HL-60/S4 (cell line): ENCODE data around the gene TMEM213.

Source experiments
- in situ Hi-C: fragments of 300-500 bp; cut with MboI; formaldehyde crosslinking; loops from 2 replicates; pipeline ENCODE4 v1.14.3; 2022; ENCODE audit warnings: low sequenced_read_pairs

TMEM213 gene, protein sequence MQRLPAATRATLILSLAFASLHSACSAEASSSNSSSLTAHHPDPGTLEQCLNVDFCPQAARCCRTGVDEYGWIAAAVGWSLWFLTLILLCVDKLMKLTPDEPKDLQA

DNA sequence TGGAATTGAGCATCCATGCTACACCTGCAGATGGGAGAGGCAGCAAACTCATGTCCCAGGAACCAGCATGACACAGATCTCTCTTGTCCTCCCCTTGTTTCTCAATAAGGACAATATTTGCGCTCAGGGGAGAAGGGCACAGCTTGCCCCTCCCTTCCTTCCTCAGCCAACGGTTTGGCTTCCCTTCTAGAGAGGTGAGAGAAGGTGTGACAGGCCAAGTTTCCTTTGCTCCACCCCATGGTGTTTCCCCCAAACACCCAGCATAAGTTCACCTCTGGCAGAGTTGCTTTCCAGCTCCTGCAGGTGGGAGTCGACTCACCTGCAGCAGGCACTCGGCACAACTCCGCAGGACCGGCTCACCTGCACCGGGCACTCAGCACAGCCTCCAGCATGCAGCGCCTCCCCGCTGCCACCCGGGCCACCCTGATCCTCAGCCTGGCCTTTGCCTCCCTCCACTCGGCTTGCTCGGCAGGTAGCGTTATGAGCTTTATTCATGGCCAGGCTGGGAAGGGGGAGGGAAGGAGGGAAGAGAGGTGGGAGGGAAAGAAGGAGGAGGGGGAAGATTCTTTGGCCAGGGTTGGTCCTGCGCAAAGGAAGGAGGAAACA, at the start of gene TMEM213, which contains the start of gene ATP6V0A4:
Gene TMEM213 (plus strand): TSS at position 280 of the 606 bp plus-strand sequence. CDS start 111 bp downstream, at position 391.
Gene ATP6V0A4 (minus strand): TSS at position 482 of the 606 bp plus-strand sequence. CDS start 26,949 bp downstream, outside the sequence.
- in situ Hi-C loops = no loop called here

DNA sequence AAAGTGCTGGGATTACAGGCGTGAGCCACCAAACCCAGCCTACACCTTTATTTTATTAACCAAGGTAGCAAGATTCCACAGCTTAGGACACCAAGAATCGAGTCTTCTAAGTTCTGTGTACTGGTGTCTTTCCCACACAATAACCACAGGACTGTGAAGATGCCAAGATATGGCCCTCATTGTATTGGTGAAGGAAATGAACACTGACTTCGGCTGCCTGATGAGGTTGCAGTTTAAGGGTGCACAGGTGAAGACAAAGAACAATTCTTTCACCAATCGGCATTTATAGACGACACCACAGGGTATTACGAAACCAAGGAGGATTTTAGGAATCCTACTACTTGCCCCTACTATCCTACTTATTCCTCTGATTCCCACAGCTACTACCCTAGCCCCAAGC, 49.1 kb upstream of the TMEM213 start:
- in situ Hi-C loops = no loop called here

DNA sequence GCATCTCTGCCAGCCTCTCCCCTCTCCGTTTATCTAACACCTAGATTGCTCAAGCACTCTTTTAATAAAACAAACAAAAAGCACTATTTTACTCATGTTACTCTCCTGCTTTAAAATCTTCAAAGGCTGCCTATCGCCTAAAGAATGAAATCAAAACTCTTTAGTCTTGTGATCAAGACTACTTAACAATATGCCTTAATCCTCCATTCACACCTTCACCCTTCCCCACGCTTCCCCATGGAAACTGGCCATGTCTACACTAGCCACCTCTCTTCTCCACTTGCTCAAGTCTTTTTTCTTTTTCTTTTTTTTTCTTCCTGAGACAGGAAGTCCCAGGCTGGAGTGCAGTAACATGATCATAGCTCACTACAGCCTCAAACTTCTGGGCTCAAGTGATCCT, 47.8 kb upstream of the TMEM213 start:
- in situ Hi-C loops = no loop called here

DNA sequence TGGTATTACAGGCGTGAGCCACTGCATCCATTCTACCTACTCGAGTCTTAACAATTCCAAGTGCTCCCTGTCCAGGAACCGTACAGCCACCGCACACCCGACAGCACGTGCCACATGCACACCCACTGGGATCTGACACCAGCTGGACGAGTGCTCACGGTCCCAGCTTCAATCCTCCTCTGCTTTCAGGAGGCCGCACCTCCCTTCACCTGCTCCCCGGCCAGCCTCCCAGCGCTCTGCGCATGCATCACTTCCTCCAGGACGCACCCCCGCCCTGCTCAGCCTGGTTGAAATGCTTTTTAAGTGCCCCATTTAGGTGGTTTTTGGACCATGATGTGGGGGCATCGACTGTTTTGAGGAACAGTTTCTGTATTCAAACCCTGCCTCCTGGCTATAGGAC, 47.3 kb upstream of the TMEM213 start:
- in situ Hi-C loops = no loop called here

DNA sequence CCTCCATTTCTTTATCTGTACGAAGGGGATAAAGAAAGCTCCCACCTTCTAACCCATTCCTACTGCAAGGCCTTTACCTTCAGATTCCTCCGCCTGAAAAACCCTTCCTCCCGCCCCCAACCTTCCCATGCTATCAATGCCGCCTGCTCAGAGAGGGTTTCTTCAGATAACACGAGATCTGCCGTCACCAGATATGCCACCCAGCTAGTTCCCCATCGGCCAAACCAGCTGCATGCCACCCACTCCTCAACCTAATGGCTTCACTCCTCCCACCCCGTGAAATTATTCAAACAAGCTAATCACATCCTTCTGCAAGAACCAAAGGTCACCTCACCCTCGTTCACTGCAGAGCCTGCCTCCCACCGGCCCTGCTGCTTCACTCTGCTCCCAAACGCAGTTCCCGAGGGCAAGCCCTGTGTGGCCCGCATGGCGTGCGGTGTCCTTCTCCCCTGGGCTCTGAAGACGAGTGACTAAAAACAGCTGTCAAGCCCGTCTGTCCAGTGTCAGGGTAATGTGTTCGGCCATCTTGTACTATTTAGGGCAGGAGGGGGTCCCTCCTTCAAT, 46.8 kb upstream of the TMEM213 start:
- in situ Hi-C loops = no loop called here

DNA sequence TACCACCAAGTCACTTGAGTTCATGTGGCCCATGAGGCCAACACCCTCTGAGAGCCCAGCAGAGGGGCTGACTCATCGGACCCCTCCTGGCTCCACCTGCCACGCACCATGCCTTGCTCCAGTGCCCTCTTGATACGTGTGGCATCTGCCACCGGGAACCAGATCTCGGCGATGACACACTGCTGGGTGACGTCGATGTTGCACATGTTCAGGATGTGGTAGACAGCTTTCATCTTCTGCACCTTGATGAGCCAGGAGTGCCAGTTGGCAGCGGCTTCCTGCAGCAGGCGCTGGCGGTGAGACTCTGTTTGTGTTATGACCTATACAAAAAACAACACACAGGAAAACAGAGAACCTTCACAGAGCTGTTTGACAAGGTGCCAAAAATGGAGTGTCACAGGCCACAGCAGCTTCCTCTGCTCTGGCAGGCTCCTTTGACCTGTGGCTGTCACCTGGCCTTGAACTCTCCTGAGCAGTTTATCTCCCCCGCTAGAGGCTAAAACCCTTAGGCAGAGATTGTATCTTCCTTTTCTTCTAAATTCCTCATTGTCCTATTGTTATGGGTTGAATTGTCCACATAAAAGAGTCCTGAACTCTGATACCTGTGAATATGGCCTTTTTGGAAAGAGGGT, 45.2 kb upstream of the TMEM213 start:
- in situ Hi-C loops = no loop called here

DNA sequence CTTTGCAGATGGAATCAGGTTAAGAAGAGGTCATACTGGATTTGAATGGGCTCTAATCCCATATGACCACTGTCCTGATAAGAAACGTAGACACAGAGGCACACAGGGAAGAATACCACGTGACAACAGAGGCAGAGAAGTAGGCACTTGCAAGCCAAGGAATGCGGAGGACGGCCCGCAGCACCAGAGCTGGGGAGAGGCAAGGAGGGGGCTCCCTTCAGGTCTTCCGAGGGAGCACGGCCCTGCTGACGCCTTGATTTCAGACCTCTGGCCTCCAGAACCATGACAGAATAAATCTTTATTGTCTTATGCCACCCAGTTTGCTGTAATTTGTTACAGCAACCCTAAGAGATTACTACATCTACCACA, 44.7 kb upstream of the TMEM213 start:
- in situ Hi-C loops = no loop called here

DNA sequence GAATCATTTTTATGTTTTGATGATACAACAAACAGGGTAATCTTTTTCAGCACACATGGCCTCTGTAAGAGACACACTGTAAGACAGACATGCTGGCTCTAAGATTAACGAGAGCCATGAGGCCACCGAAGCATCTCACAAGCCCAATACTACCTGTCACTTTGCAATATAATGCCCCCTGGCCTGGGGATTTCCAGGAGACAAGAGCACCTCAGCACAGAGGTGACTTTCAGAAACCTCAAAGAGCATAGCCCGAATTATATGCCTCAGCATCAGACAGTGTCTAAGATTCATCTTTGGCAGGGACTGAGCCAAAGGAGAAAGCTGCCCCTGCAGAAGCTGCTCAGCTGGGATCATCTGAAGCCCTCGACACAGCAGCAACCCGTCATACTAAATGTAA, 44.2 kb upstream of the TMEM213 start:
- in situ Hi-C loops = no loop called here

DNA sequence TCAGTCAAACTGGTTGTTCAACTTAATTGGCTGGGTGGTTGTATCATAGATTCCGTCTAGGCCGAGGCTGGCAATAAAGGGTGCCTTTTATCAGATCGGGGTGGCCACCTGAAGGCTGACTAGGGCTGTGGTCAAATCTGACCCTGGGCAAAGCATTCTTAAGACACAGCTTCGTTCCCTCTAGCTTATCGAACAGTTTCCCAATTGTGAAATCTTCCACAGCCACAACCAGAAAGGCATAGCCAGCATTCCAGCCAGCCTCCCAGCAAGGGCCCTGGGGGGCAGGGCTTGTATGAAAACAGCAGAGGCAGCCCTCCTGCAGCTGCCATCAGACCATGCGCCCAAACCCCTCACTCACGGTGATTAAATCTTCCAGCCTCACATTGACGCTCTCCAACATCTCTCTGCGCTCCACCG, 42.5 kb upstream of the TMEM213 start:
- in situ Hi-C loops = no loop called here

DNA sequence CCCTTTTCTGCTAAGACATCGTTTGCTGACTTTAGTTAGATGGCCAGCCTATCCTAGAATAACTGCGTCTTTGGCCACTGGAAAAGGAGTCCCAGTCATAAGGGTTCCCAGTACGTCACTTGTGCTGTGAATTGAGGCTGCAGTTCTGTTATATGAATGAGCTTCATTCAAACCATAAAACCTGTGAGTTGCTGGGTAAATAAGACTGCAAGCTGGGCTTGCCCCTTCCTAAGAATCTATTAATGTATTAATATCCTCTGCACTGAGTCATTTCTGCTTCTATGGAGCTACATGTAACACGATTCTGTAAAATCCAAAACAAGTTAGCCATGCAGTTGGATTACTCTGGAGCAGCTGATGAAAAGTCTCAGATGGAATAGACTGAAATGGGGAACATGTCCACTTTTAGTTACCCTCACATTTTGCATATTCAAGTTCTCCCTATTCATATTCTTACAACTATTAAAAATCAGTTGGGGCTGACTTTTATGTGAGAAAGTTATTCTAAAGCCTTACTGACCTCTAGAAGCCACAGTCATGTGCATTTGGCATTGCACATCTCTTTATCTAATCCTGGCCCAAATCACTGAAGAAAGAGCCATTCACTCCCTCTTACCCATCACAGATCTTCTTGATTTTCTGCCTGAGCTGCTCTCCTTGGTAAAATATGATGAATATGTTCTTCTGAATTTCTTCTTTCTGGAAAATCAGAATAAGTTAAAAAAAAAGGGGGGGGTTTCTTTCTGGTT, 41.8 kb upstream of the TMEM213 start:
- in situ Hi-C loops = no loop called here

DNA sequence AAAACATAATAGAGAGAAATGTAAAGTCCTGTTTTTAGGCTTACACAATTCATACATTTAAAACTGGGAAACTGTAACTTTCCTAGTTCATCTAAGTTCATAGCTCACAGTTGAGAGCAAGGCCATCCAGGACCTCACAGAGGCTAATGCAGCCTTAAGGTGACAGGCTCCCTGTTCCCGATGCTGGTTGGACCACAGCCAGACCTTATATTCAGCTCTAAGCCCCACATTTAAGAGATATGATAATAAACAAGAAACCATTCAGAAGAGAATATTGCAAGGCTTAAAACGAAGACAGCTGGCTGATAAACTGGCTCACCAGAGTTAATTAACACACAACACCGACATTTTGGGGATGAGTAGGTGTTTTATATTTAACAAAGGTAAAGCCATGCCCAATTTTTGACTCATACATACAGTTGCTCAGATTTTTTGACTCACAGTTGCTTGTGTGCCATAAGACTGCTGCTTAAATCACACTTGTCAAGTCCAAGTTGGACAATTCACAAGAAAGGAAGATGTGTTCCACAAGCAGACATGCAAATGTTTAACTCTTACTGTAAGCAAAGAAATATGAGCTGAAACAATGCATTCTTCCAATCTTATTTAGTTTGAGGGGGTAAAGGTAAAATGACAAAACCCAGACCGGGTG, 41.1 kb upstream of the TMEM213 start:
- in situ Hi-C loops = no loop called here

DNA sequence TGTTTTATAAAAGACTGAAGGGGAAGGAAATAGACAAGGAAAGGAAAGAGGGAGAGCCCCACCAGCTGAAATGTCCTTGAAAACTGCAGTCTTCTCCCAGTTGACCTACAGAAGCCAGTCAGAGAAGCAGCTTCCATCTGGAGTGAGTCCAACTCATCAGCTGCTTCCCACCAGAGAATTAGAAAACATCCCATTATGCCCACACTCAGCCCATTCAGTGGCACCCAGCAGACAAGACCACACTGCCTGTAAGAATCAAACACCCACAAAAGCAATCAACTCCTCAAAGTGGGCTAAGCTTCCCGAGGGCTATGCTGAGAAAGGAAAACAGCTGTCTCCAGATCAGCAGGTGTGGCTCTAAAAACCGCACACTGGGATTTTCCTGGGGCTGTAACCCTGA, 29.6 kb upstream of the TMEM213 start:
- in situ Hi-C loops = no loop called here

DNA sequence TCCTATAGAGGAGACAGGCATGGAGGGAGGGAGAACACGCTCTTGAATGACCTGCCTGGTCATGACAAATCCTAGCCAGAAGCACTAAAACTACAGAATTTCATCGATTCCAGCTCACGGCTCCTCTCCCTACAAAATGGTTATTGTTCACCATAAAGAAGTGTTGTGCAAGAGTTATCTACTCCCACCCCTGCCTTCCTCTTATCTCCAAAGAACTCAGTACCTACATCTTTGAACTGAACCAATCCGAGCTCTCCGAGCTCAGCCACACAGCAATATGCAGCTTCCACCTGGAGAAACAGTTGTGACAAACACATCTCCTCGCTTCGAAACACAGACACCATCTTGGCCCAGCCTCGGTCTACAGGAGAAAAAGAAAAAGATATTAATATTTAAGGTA, 26.9 kb upstream of the TMEM213 start:
- in situ Hi-C loops = no loop called here

DNA sequence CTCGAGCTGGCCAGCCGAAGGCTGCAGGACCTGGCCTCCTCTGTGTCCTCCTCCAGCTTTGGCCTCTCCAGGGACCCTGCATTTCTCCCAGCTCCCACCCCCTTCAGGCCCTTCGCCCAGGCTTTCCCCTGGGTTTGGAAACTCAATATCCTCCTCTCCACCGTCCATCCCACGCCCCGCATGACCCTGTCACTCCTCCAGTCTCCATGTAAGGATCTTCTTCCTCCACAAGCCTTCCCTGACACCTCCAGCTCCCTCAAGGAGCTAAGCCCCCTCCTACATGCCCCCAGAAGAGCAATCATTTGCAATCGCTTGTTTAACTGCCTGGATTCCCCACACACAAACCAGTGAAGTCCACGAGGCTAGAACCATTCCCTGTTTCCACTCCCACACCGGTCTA, 24.6 kb upstream of the TMEM213 start:
- in situ Hi-C loops = no loop called here

DNA sequence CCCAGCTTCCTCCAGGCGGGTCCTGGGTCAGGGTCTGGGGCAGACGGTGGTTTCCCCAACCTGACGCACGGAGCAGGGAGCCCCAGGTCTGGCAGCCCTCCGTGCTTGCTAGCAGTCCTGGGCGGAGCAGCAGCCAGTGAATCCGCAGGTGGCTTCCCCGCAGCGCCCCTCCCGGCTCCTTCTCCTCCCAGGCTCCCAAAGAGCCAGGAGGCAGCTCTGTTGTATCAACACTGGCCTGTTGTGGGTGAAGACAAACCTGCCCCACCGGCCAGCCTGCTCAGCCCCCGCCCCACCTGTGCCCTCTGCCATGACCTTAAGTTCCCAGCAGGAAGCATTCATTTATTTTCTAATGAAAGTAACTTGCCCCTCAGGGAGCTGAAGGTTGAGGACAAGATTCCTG, 24.0 kb upstream of the TMEM213 start:
- in situ Hi-C loops = no loop called here

DNA sequence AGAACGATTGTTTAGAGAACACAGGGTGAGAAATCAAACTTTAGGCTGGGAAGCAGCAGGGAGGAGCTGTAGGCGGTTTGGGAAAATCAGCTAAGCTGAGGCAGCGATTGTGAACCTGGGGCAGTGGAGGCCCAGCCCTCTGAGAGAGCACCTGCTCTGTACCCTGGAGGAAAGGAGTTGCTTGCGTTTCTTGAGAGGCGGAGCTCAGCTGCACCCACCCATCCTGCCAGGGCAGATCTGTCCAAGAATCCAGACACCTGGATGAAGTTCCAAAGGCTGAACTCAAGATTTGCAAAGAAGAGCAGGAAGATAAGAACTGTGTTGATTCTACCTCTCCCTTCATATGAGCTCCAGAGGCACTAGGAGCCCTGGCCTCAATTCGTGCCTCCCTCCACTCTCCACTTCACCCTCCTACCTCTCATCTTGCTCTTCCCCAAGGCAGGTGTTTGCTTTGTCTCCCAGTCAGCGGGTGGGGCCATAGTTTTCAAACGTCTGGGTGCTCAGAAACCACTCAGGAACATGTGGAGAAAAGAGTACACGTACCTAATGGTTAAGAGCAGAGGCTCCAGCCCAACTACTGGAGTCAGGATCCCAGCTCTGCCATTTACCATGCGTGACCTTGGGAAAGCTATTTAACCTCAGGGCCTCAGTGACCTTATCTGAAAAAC, 21.5 kb upstream of the TMEM213 start:
- in situ Hi-C loops = no loop called here

DNA sequence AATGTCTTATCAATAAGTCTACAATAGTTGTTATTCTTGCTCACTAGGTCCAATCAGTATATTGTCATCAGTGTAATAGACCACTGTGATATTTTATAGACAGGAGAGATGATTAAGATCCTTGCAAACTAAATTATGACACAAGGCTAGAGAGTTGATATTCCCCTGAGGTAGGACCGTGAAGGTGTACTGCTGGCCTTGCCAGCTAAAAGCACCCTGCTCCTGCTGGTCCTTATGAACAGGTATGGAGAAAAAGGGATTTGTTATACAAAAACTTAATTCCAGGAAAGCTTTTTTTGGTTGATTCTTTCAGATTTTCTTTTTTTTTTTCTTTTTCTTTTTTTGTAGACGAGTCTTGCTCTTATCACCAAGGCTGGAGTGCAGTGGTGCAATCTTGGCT, 16.8 kb upstream of the TMEM213 start:
- in situ Hi-C loops = no loop called here

DNA sequence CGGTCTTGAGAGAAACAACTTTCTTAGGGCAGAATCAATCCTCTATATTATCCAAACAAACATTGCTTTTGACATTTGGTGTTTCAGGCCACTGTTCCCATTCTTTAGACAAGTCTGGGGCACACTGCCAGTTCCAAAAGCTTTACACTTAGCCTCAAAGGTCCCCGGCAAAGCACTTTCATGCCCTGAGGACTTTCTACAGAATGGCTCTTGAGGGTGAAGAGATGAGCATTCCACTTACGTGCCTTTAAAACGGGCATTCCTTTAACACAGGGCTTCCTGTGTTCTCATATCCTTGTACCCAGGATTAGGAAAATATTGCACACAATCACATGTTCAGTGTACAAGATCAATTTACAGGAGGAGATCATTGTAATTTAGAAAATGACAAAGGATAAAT, 13.1 kb upstream of the TMEM213 start:
- in situ Hi-C loops = no loop called here

DNA sequence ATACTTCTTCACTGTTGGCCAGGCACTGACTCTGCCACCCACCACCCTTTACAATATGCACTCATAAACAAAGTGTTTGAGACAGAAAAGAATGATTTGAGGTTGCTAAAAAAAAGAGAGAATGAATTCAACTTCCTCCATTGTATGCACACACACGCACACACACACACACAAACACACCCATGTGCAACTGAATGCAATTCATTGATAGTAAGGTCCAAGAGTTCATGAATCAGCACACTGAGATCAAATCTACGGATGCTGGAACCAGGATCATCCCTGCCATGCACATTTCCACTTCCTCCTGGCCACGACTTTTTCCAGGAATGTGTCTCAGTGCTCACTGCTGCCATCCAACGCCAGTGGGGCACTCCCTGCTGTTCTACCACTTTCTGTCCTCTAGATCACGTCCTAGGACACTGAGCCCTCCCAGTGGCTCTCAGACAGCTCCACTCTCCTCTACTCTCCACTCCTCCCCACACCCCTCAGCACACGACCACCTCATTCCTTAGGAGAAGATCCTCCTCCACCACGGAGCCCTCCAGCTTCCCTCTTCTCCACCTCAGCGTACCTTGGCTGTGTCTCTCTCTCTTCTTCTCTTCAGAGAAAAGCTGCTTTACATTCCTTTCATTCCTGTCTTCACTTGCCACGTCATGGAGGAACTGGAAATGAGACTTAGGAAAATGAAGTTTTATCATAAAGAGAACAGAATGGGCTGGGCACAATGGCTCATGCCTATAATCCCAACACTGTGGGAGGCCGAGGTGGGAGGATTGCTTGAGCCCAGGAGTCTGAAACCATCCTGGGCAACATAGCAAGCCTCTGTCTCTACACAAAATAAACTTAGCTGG, 12.0 kb upstream of the TMEM213 start:
- in situ Hi-C loops = no loop called here
